ENCODE results near the gene RTRAF.

GRCh38 chr14:52005625-52006024, 16.3 kb downstream of the RTRAF start:
- TF ChIP-seq, protein P1, sequence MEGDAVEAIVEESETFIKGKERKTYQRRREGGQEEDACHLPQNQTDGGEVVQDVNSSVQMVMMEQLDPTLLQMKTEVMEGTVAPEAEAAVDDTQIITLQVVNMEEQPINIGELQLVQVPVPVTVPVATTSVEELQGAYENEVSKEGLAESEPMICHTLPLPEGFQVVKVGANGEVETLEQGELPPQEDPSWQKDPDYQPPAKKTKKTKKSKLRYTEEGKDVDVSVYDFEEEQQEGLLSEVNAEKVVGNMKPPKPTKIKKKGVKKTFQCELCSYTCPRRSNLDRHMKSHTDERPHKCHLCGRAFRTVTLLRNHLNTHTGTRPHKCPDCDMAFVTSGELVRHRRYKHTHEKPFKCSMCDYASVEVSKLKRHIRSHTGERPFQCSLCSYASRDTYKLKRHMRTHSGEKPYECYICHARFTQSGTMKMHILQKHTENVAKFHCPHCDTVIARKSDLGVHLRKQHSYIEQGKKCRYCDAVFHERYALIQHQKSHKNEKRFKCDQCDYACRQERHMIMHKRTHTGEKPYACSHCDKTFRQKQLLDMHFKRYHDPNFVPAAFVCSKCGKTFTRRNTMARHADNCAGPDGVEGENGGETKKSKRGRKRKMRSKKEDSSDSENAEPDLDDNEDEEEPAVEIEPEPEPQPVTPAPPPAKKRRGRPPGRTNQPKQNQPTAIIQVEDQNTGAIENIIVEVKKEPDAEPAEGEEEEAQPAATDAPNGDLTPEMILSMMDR (conservative IDR thresholded peaks at IDR 0.05 in 1 of 2, IDR thresholded peaks at IDR 0.05 in 1 of 2; ENCODE audit: extremely low read depth in 1 of 2, insufficient read depth in 1 of 2, low read depth in 1 of 2, low read length in 2 of 2) = no peak
- no peak for TF ChIP-seq EZH2 (IDR thresholded peaks at IDR 0.05; ENCODE audit: borderline replicate concordance, low read length)
